Adrenal gland (tissue), 12 donors: ENCODE data around the gene LY6G6C. TPM values are rescaled to one million over a fixed set of nuclear protein-coding genes. Genes with fewer than 3 reads are reported as not detected.
"Not testable (repeated sequence)": the region's sequence is repeated elsewhere in the genome, so short reads cannot be mapped to it uniquely, and the experiment has no call there.

Experiments
- DNase-seq, 7 donors: peaks; one replicate each; pipeline ENCODE4 v3.0.0-alpha.2; 2019 to 2020
- H3K27ac ChIP-seq, 5 donors: fragments of 200-600 bp; sonication (generic) in 4 of 5; 1 replicate in 3 of 5; 2 replicates in 2 of 5; pipeline versions ENCODE4 v1.5.1 to v1.8.0; 2016 to 2020; ENCODE audit warnings: mild to moderate bottlenecking in 1 of 5
- H3K27me3 ChIP-seq: fragments of 200-600 bp; 2 replicates; pipeline ENCODE4 v1.8.0; 2021
- H3K36me3 ChIP-seq, 2 donors: fragments of 200-600 bp; replicated peaks in 1 of 2; 1 replicate in 1 of 2; 2 replicates in 1 of 2; pipeline versions ENCODE4 v1.5.1 to v1.8.0; 2018 to 2022
- H3K4me1 ChIP-seq, 2 donors: fragments of 200-600 bp; replicated peaks in 1 of 2; 1 replicate in 1 of 2; 2 replicates in 1 of 2; pipeline versions ENCODE4 v1.5.1 to v1.8.0; 2018 to 2021
- H3K4me3 ChIP-seq, 4 donors: fragments of 200-600 bp; sonication (generic) in 3 of 4; one replicate each; pipeline ENCODE4 v1.5.1; 2016 to 2018
- H3K9me3 ChIP-seq, 3 donors: fragments of 200-600 bp; sonication (generic) in 1 of 3; replicated peaks in 1 of 3; 1 replicate in 2 of 3; 2 replicates in 1 of 3; pipeline versions ENCODE4 v1.5.1 to v1.8.0; 2016 to 2021
- CTCF ChIP-seq, 6 experiments: fragments of 450-650 bp in 4 of 6; fragments of 200-600 bp in 2 of 6; sonication (generic) in 1 of 6; IDR thresholded peaks; 1 replicate in 5 of 6; 2 replicates in 1 of 6; pipeline versions ENCODE4 v1.5.1 to v1.8.0; 2016 to 2021; ENCODE audit warnings: antibody characterized with exemption in 6 of 6, mild to moderate bottlenecking in 2 of 6, moderate library complexity in 1 of 6
- POLR2A ChIP-seq, 2 donors: fragments of 450-650 bp; IDR thresholded peaks; one replicate each; pipeline ENCODE4 v1.6.1; 2017; ENCODE audit warnings: antibody characterized with exemption in 2 of 2, mild to moderate bottlenecking in 2 of 2, moderate library complexity in 1 of 2
- WGBS, 4 donors: extraction: QIAGEN DNeasy Blood & Tissue Kit in 2 of 4; methylation state at CpG; one replicate each; pipeline versions ENCODE4 v1.1.5 to v1.1.7; 2013 to 2017; 5-methylcytosine and 5-hydroxymethylcytosine counted together
- intact Hi-C, 2 donors: fragments of 100-400 bp; cut with DNase I; formaldehyde crosslinking; loops; one replicate each; pipeline versions ENCODE4 v1.14.1 to v1.15.0; 2022 to 2023
- polyA plus RNA-seq, 3 donors: library from polyadenylated mRNA; stranded (reverse); fragments of 200-250 nt in 2 of 3; fragments of 350-450 nt in 1 of 3; fragmentation: Illumina TruSeq in 1 of 3; extraction: RNeasy Lipid Tissue Mini Kit (QIAGEN cat#74804) in 1 of 3; gene quantifications; one replicate each; pipeline ENCODE4 v1.2.3, GENCODE V29; 2013 to 2014
- total RNA-seq, 9 donors: library from RNA; depleted of rRNA in 4 of 9; stranded (reverse); fragments of >200 nt in 4 of 9; fragments of 120-200 nt in 1 of 9; fragmentation: NEBNext Ultra II Directional in 1 of 9; extraction: Animal tissue kit (Norgen Biotek cat#: 25700) in 1 of 9; gene quantifications; one replicate each; pipeline versions ENCODE4 v1.1.0 to v1.2.4, GENCODE V29; 2013 to 2023
- donor health status: healthy with polysubstance abuse.
- donor health status: Bipolar disorder and iron deficiency.
- donor health status: DM: yes; HTN: yes; CAD: no.
- donor health status: DM: no; HTN: no; CAD: no.
- donor health status: DM: no; HTN: no; CAD: no.
- donor health status: DM: yes; HTN: yes; CAD: no.

The LY6G6C gene
- total and polyA plus RNA-seq, 12 donors = not detected

- intact Hi-C loops = no loop called here
- no peak for DNase-seq
- 39 to 57% (median 54%) methylated on average over 5 to 8 of the region's 8 CpGs for WGBS, 4 donors
- Histone ChIP-seq H3K36me3 (no peaks in the 10 kb centered on the region), H3K27ac (no peak overlapping the region), H3K4me1 (no peaks in the 10 kb centered on the region), H3K9me3 (no peaks in the 10 kb centered on the region), H3K27me3 (no peaks in the 10 kb centered on the region), H3K4me3 (no peak overlapping the region)
- TF ChIP-seq CTCF (IDR thresholded peaks at IDR 0.05) (no peak), POLR2A (IDR thresholded peaks at IDR 0.05) (no peak)
These were observed 10.3 kb downstream of the LY6G6C start for GRCh38 chr6:31711233-31711632.

GRCh38 chr6:31710523-31711219 lies 10.9 kb downstream of the LY6G6C start:
- H3K27ac ChIP-seq = no peak overlapping the region
- intact Hi-C loops = no loop called here
- no peaks in the 10 kb centered on the region for H3K9me3 ChIP-seq
- TF ChIP-seq POLR2A (IDR thresholded peaks at IDR 0.05) (no peak), CTCF (IDR thresholded peaks at IDR 0.05) (no peak)
- DNase-seq = no peak
- H3K4me1 ChIP-seq = no peaks in the 10 kb centered on the region
- H3K36me3 ChIP-seq = no peaks in the 10 kb centered on the region
- H3K27me3 ChIP-seq = no peaks in the 10 kb centered on the region
- 55 to 65% (median 62%) methylated on average over 5 of the region's 5 CpGs for WGBS, 4 donors
- H3K4me3 ChIP-seq = no peak overlapping the region

GRCh38 chr6:31709157-31709556 lies 12.4 kb downstream of the LY6G6C start:
- H3K4me3 ChIP-seq, H3K36me3 ChIP-seq, intact Hi-C loops, H3K9me3 ChIP-seq, H3K4me1 ChIP-seq, DNase-seq, H3K27ac ChIP-seq, H3K27me3 ChIP-seq: not testable (repeated sequence)
- WGBS, 4 donors = 79 to 94% (median 86%) methylated on average over 10 to 11 of the region's 11 CpGs

- intact Hi-C loops = no loop called here
- WGBS, 4 donors = 86 to 92% (median 90%) methylated on average over 3 of the region's 3 CpGs
- TF ChIP-seq CTCF (IDR thresholded peaks at IDR 0.05) (no peak), POLR2A (IDR thresholded peaks at IDR 0.05) (no peak)
- DNase-seq = no peak
- H3K27ac ChIP-seq = no peak overlapping the region
- peaks cover 0 to 6% of the 10 kb centered on the region in 2 donors for H3K4me1 ChIP-seq
- no peaks in the 10 kb centered on the region for H3K9me3 ChIP-seq
- no peaks in the 10 kb centered on the region for H3K27me3 ChIP-seq
- H3K36me3 ChIP-seq = no peaks in the 10 kb centered on the region
- no peak overlapping the region for H3K4me3 ChIP-seq
These were observed 13.3 kb downstream of the LY6G6C start for GRCh38 chr6:31708224-31708623.

GRCh38 chr6:31707701-31708100 lies 13.8 kb downstream of the LY6G6C start:
- Histone ChIP-seq H3K27me3 (no peaks in the 10 kb centered on the region), H3K9me3 (no peaks in the 10 kb centered on the region), H3K36me3 (no peaks in the 10 kb centered on the region), H3K4me3 (no peak overlapping the region), H3K4me1 (peaks cover 0 to 6% of the 10 kb centered on the region in 2 donors), H3K27ac (no peak overlapping the region)
- TF ChIP-seq POLR2A (IDR thresholded peaks at IDR 0.05) = no peak
- TF ChIP-seq CTCF (IDR thresholded peaks at IDR 0.05) = no peak
- intact Hi-C loops = no loop called here
- no peak for DNase-seq
- WGBS, 4 donors = 80 to 92% (median 87%) methylated on average over 1 to 10 of the region's 10 CpGs
